GM23248 (cell line): ENCODE data around the gene C5orf47.

Source experiments
- EZH2 ChIP-seq: fragments of 200-600 bp; sonication (generic); IDR thresholded peaks from 2 replicates; pipeline ENCODE4 v1.6.1; 2018; ENCODE audit warnings: antibody characterized with exemption, mild to moderate bottlenecking; ENCODE audit not compliant: insufficient read depth, poor library complexity, severe bottlenecking
- EZH2phosphoT487 ChIP-seq: fragments of 200-600 bp; sonication (generic); IDR thresholded peaks from 2 replicates; pipeline ENCODE4 v1.6.1; 2018; ENCODE audit warnings: antibody characterized with exemption, moderate library complexity, mild to moderate bottlenecking, low read depth; ENCODE audit not compliant: insufficient read depth

- TF ChIP-seq EZH2phosphoT487 (no peak), EZH2 (no peak)
Observed at GRCh38 chr5:173968154-173968797, 20.7 kb upstream of the C5orf47 start.
